ENCODE data around the gene CCDC85B. TPM values are rescaled to one million over a fixed set of nuclear protein-coding genes. Genes with fewer than 3 reads are reported as not detected.
"Not testable (repeated sequence)": the region's sequence is repeated elsewhere in the genome, so short reads cannot be mapped to it uniquely, and the experiment has no call there.

CCDC85B gene
- 135 and 146 TPM in 2 replicates for total RNA-seq (2014; rRNA removed; shearing (Covaris generic))
- polyA plus RNA-seq (2015; cell fraction: cytosol; rRNA removed): 153 and 193 TPM in 2 replicates
- polyA plus RNA-seq (2015; cell fraction: nucleus; rRNA removed): 65.8 and 67.2 TPM in 2 replicates

- DNase-seq (ENCODE audit: low read depth): peak; percentile 98
Measured at GRCh38 chr11:65890324-65891218, at the start of gene CCDC85B. Gene CCDC85B, plus strand, starts transcription at chr11:65890673. Its CDS starts 111 bp downstream, at chr11:65890784.

- DNase-seq (ENCODE audit: low read depth): no peak
Measured at GRCh38 chr11:65842144-65842543, 48.3 kb upstream of the CCDC85B start.

GRCh38 chr11:65843811-65844210 lies 46.7 kb upstream of the CCDC85B start:
- no peak for DNase-seq (ENCODE audit: low read depth)

- no peak for DNase-seq (ENCODE audit: low read depth)
Measured at GRCh38 chr11:65844231-65844872, 46.1 kb upstream of the CCDC85B start.

- DNase-seq (ENCODE audit: low read depth): no peak
Measured at GRCh38 chr11:65847746-65848145, 42.7 kb upstream of the CCDC85B start.

- DNase-seq (ENCODE audit: low read depth): not testable (repeated sequence)
Measured at GRCh38 chr11:65848693-65849092, 41.8 kb upstream of the CCDC85B start.

GRCh38 chr11:65849366-65849765 lies 41.1 kb upstream of the CCDC85B start:
- no peak for DNase-seq (ENCODE audit: low read depth)

- no peak for DNase-seq (ENCODE audit: low read depth)
Measured at GRCh38 chr11:65849771-65850216, 40.7 kb upstream of the CCDC85B start.

GRCh38 chr11:65850217-65851082 lies 40.0 kb upstream of the CCDC85B start:
- no peak for DNase-seq (ENCODE audit: low read depth)

- peak; percentile 66 for DNase-seq (ENCODE audit: low read depth)
Measured at GRCh38 chr11:65851083-65851579, 39.3 kb upstream of the CCDC85B start.

GRCh38 chr11:65851811-65852507 lies 38.5 kb upstream of the CCDC85B start:
- no peak for DNase-seq (ENCODE audit: low read depth)

GRCh38 chr11:65852508-65853245 lies 37.8 kb upstream of the CCDC85B start:
- DNase-seq (ENCODE audit: low read depth): no peak

- no peak for DNase-seq (ENCODE audit: low read depth)
Measured at GRCh38 chr11:65853246-65853979, 37.1 kb upstream of the CCDC85B start.

GRCh38 chr11:65854161-65854592 lies 36.3 kb upstream of the CCDC85B start:
- DNase-seq (ENCODE audit: low read depth): no peak

- no peak for DNase-seq (ENCODE audit: low read depth)
Measured at GRCh38 chr11:65854852-65855837, 35.3 kb upstream of the CCDC85B start.

GRCh38 chr11:65855927-65856363 lies 34.5 kb upstream of the CCDC85B start:
- no peak for DNase-seq (ENCODE audit: low read depth)

GRCh38 chr11:65856689-65857499 lies 33.6 kb upstream of the CCDC85B start:
- peak; percentile 75 for DNase-seq (ENCODE audit: low read depth)

Measured in HT1080 (cell line).